Neural progenitor cell (in vitro differentiated cells): ENCODE data around the gene RGL4. TPM values are rescaled to one million over a fixed set of nuclear protein-coding genes. Genes with fewer than 3 reads are reported as not detected.
A peak's percentile ranks its signal among the peaks of the same experiment; 100 is the strongest.

Source experiments
- DNase-seq: peaks from one replicate; pipeline ENCODE4 v3.0.0-alpha.2; 2016; ENCODE audit warnings: low spot score
- H2AFZ ChIP-seq: fragments of 200-600 bp; sonication (generic); replicated peaks from 2 replicates; pipeline ENCODE4 v1.6.1; 2016; ENCODE audit warnings: antibody characterized with exemption
- H3F3A ChIP-seq: fragments of 200-600 bp; sonication (generic); 2 replicates; pipeline ENCODE4 v1.6.1; 2016; ENCODE audit warnings: antibody characterized with exemption, low read depth
- H3K27ac ChIP-seq: fragments of 200-600 bp; sonication (generic); 2 replicates; pipeline ENCODE4 v1.5.1; 2016; ENCODE audit warnings: mild to moderate bottlenecking
- H3K27me3 ChIP-seq: fragments of 200-600 bp; sonication (generic); 2 replicates; pipeline ENCODE4 v1.6.1; 2016; ENCODE audit warnings: mild to moderate bottlenecking, moderate library complexity
- H3K36me3 ChIP-seq: fragments of 200-600 bp; sonication (generic); 2 replicates; pipeline ENCODE4 v1.5.1; 2016
- H3K4me1 ChIP-seq: fragments of 200-600 bp; sonication (generic); 2 replicates; pipeline ENCODE4 v1.6.1; 2016; ENCODE audit warnings: mixed run types
- H3K4me2 ChIP-seq: fragments of 200-600 bp; sonication (generic); 2 replicates; pipeline ENCODE4 v1.6.1; 2016
- H3K4me3 ChIP-seq: fragments of 200-600 bp; sonication (generic); 2 replicates; pipeline ENCODE4 v1.5.1; 2016
- H3K79me2 ChIP-seq: fragments of 200-600 bp; sonication (generic); 2 replicates; pipeline ENCODE4 v1.6.1; 2016; ENCODE audit warnings: low read depth
- H3K9ac ChIP-seq: fragments of 200-600 bp; sonication (generic); 2 replicates; pipeline ENCODE4 v1.6.1; 2016
- H3K9me3 ChIP-seq: fragments of 200-600 bp; sonication (generic); 2 replicates; pipeline ENCODE4 v1.5.1; 2016; ENCODE audit warnings: low read depth
- H4K20me1 ChIP-seq: fragments of 200-600 bp; sonication (generic); 2 replicates; pipeline ENCODE4 v1.6.1; 2016; ENCODE audit warnings: low read depth
- H3K27ac Mint-ChIP-seq: 3 replicates; pipeline ENCODE4 v1.8.0; 2021; ENCODE audit warnings: mixed read lengths
- H3K27me3 Mint-ChIP-seq: 2 replicates; pipeline ENCODE4 v1.8.0; 2022; ENCODE audit warnings: low read depth, mild to moderate bottlenecking, inconsistent platforms, moderate library complexity, mixed read lengths; ENCODE audit not compliant: insufficient read depth
- H3K36me3 Mint-ChIP-seq: 3 replicates; pipeline ENCODE4 v1.8.0; 2021; ENCODE audit warnings: mixed read lengths
- H3K4me1 Mint-ChIP-seq: 3 replicates; pipeline ENCODE4 v1.8.0; 2021; ENCODE audit warnings: mixed read lengths
- H3K4me3 Mint-ChIP-seq: 3 replicates; pipeline ENCODE4 v1.8.0; 2021; ENCODE audit warnings: mild to moderate bottlenecking, moderate library complexity, mixed read lengths
- H3K9me3 Mint-ChIP-seq: 3 replicates; pipeline ENCODE4 v1.8.0; 2020; ENCODE audit warnings: mixed read lengths
- CTCF ChIP-seq: fragments of 200-600 bp; sonication (generic); IDR thresholded peaks from 2 replicates; pipeline ENCODE4 v1.5.1; 2017; ENCODE audit warnings: antibody characterized with exemption, mild to moderate bottlenecking
- EZH2 ChIP-seq: fragments of 200-600 bp; sonication (generic); IDR thresholded peaks from 2 replicates; pipeline ENCODE4 v1.6.1; 2017; ENCODE audit warnings: antibody characterized with exemption, mild to moderate bottlenecking, moderate library complexity
- EZH2phosphoT487 ChIP-seq: fragments of 200-600 bp; sonication (generic); IDR thresholded peaks from 2 replicates; pipeline ENCODE4 v1.6.1; 2017; ENCODE audit warnings: antibody characterized with exemption
- total RNA-seq: library from RNA; depleted of rRNA; stranded (reverse); fragments of >200 nt; gene quantifications from 2 replicates; pipeline ENCODE4 v1.2.3, GENCODE V29; 2015; ENCODE audit warnings: low replicate concordance

The RGL4 gene
- total RNA-seq, 1 donor from 2014 or later: not detected

- Histone ChIP-seq H3K9me3 (no peaks in the 10 kb centered on the region), H3K27ac (no peak overlapping the region), H3K4me1 (no peaks in the 10 kb centered on the region), H3K4me3 (no peak overlapping the region), H2AFZ (no peak overlapping the region), H3F3A (no peaks in the 10 kb centered on the region), H3K79me2 (no peaks in the 10 kb centered on the region), H3K27me3 (no peaks in the 10 kb centered on the region), H3K9ac (no peak overlapping the region), H4K20me1 (peaks cover 3% of the 10 kb centered on the region), H3K36me3 (no peaks in the 10 kb centered on the region), H3K4me2 (no peak overlapping the region)
- peaks cover 12% of the 10 kb centered on the region for H3K4me1 Mint-ChIP-seq
- DNase-seq: no peak
- H3K27ac Mint-ChIP-seq: peak overlapping the region; percentile 24
- peaks cover 11% of the 10 kb centered on the region for H3K36me3 Mint-ChIP-seq
- peaks cover 9% of the 10 kb centered on the region for H3K27me3 Mint-ChIP-seq
- no peaks in the 10 kb centered on the region for H3K9me3 Mint-ChIP-seq
- H3K4me3 Mint-ChIP-seq: no peak overlapping the region
- TF ChIP-seq EZH2 (no peak), CTCF (no peak), EZH2phosphoT487 (no peak)
These were observed 7.9 kb upstream of the RGL4 start for GRCh38 chr22:23682827-23683355.

GRCh38 chr22:23683545-23683944 lies 7.3 kb upstream of the RGL4 start:
- Mint-ChIP-seq H3K4me3 (no peak overlapping the region), H3K4me1 (peaks cover 12% of the 10 kb centered on the region), H3K36me3 (peaks cover 11% of the 10 kb centered on the region), H3K9me3 (no peaks in the 10 kb centered on the region), H3K27me3 (peaks cover 9% of the 10 kb centered on the region), H3K27ac (no peak overlapping the region)
- no peak for DNase-seq
- Histone ChIP-seq H3K9me3 (no peaks in the 10 kb centered on the region), H3K79me2 (no peaks in the 10 kb centered on the region), H2AFZ (no peak overlapping the region), H3K27ac (no peak overlapping the region), H3K4me3 (no peak overlapping the region), H4K20me1 (peaks cover 3% of the 10 kb centered on the region), H3F3A (no peaks in the 10 kb centered on the region), H3K36me3 (no peaks in the 10 kb centered on the region), H3K27me3 (no peaks in the 10 kb centered on the region), H3K4me1 (no peaks in the 10 kb centered on the region), H3K9ac (no peak overlapping the region), H3K4me2 (no peak overlapping the region)
- TF ChIP-seq EZH2phosphoT487: no peak
- no peak for TF ChIP-seq EZH2
- TF ChIP-seq CTCF: no peak

DNA sequence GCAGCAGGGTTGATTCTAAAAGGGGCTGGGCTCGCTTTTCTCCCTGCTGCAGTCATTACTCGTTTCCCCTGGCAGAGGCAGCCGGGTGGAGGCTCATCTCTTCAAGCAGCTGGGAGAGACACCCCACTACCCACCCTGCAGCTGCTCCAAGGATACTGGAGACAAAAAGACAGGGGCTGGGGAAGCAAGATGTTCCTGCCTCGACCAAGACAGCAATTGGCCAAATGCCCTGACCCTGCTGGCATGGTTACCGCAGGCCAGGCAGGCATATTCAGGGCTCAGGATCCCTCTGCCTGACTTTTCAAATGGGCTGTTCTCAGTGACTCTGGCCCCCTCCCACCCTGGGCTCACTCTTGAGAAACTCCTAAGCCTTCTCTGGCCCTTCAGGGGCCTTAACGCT lies 6.8 kb upstream of the RGL4 start:
- TF ChIP-seq EZH2: no peak
- no peak for TF ChIP-seq EZH2phosphoT487
- TF ChIP-seq CTCF: no peak

More for the DNA sequence above, 6.8 kb upstream of the RGL4 start:
- H3K9me3 ChIP-seq: no peaks in the 10 kb centered on the region
- no peak overlapping the region for H2AFZ ChIP-seq
- H3K27ac ChIP-seq: no peak overlapping the region
- peaks cover 3% of the 10 kb centered on the region for H4K20me1 ChIP-seq
- H3K4me2 ChIP-seq: no peak overlapping the region
- H3K27me3 ChIP-seq: no peaks in the 10 kb centered on the region
- no peak for DNase-seq
- peaks cover 9% of the 10 kb centered on the region for H3K27me3 Mint-ChIP-seq
- no peak overlapping the region for H3K9ac ChIP-seq
- H3F3A ChIP-seq: no peaks in the 10 kb centered on the region
- no peak overlapping the region for H3K27ac Mint-ChIP-seq
- no peaks in the 10 kb centered on the region for H3K79me2 ChIP-seq
- no peak overlapping the region for H3K4me3 Mint-ChIP-seq
- no peaks in the 10 kb centered on the region for H3K4me1 ChIP-seq
- no peaks in the 10 kb centered on the region for H3K36me3 ChIP-seq
- H3K4me1 Mint-ChIP-seq: peaks cover 12% of the 10 kb centered on the region
- H3K36me3 Mint-ChIP-seq: peaks cover 11% of the 10 kb centered on the region
- H3K4me3 ChIP-seq: no peak overlapping the region
- no peaks in the 10 kb centered on the region for H3K9me3 Mint-ChIP-seq
